ENCODE data around the gene RHOT2.

- TF ChIP-seq CTCF (optimal IDR thresholded peaks at IDR 0.05 in 1 of 3, IDR thresholded peaks at IDR 0.05 in 1 of 3, conservative IDR thresholded peaks at IDR 0.05 in 1 of 3; ENCODE audit: extremely low read depth in 1 of 3, insufficient read depth in 2 of 3, low read length in 3 of 3) (no peak), EZH2 (IDR thresholded peaks at IDR 0.05; ENCODE audit: low read length) (no peak)
Measured at GRCh38 chr16:646679-647172, 21.2 kb upstream of the RHOT2 start.

Data from keratinocyte (primary cell).